GM13976 (cell line): Measurements from ENCODE around the gene PLEKHA8.

Experiments used
- DNase-seq: peaks from one replicate; pipeline ENCODE4 v3.0.0; 2012; ENCODE audit warnings: low spot score
- in situ Hi-C: fragments of 300-500 bp; cut with MboI; formaldehyde crosslinking; loops from one replicate; pipeline ENCODE4 v1.12.0; 2022; ENCODE audit warnings: low sequenced_read_pairs, mixed read lengths, inconsistent platforms; ENCODE audit not compliant: unreplicated experiment
- TF ChIP-seq, protein P1 (sequence below): IDR thresholded peaks from 2 replicates; pipeline ENCODE4 v1.5.1; 2012; ENCODE audit warnings: borderline replicate concordance, mild to moderate bottlenecking; ENCODE audit not compliant: insufficient read depth; ENCODE audit errors: extremely low read depth, missing control alignments, control extremely low read depth

The PLEKHA8 gene

DNA sequence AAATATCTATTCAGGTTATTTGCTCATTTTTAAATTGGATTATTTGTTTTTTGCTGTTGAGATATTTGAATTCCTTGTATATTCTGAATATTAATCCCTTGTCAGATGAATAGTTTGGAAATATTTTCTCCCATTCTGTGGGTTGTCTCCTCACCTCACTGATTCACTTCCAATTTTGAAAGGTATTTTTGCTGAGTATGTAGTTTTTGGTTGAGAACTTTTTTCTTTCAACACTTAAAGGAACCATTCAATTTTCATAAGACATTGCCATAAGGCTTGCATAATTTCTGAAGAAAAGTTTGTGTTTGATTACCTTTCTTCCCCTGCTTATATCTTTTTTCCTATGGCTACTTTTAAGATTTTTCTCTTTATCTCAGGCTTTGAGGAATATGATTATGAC, 29.7 kb upstream of the PLEKHA8 start:
- in situ Hi-C loops, result no loop called here

DNA sequence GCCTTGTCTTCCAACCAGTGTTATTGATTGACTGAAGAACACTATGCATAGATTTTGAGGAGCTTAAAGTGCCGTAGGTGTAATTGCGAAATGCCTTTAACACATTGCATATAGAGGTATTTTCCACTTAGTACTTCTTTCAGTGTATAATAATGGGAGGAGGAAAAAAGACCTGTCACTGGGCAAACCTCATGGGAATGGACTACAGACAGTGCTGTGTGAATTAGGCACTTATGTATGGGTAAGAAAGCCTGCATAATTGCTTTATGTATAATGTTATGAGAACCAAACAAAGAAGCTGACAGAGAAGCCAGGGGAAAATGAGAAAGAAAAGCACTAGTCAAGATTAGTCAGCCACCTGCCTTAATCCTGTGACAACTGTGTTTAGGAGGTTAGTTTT, 26.2 kb upstream of the PLEKHA8 start:
- in situ Hi-C loops, result no loop called here
- no peak for DNase-seq
- TF ChIP-seq, protein P1, sequence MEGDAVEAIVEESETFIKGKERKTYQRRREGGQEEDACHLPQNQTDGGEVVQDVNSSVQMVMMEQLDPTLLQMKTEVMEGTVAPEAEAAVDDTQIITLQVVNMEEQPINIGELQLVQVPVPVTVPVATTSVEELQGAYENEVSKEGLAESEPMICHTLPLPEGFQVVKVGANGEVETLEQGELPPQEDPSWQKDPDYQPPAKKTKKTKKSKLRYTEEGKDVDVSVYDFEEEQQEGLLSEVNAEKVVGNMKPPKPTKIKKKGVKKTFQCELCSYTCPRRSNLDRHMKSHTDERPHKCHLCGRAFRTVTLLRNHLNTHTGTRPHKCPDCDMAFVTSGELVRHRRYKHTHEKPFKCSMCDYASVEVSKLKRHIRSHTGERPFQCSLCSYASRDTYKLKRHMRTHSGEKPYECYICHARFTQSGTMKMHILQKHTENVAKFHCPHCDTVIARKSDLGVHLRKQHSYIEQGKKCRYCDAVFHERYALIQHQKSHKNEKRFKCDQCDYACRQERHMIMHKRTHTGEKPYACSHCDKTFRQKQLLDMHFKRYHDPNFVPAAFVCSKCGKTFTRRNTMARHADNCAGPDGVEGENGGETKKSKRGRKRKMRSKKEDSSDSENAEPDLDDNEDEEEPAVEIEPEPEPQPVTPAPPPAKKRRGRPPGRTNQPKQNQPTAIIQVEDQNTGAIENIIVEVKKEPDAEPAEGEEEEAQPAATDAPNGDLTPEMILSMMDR, result no peak

More for the DNA sequence above, 29.7 kb upstream of the PLEKHA8 start:
- no peak for DNase-seq
- TF ChIP-seq, protein P1, result no peak

DNA sequence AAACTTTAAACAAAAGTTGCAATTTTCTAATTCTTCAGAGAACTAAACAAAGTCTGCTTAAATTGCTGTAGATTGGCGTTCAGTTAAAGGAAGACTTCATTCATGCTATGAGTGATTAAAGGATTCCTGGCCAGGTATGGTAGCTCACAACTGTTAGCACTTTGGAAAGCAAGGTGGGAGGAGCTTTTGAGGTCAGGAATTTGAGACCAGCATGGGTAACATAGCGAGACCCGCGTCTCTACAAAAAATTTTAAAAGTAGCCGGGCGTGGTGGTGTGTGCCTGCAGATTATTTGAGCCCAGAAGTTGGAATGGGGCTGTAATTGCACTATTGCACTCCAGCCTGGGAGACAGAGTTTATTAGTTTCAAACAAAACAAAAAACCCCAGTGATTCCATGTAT, 25.1 kb upstream of the PLEKHA8 start:
- in situ Hi-C loops, result no loop called here
- TF ChIP-seq, protein P1, result no peak
- DNase-seq, result no peak

DNA sequence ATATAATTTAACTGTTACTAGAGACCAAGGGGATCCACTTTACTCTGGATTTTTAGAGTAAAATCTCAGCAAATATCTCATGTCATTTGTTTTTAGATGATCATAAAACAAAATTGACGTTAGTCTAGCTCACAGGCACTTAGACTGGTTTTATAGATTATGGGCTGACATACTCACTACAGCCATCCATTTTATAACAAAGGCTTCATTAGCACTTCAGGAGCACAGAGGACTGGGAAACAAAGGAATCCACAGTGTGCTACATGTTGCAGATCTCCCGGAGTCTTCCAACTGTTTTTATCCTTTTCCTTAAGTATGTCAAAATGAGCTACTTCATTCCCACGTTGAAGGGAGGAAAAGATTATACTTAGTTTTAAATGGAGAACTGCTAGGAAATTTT, 22.7 kb upstream of the PLEKHA8 start:
- TF ChIP-seq, protein P1, result no peak
- no peak for DNase-seq
- in situ Hi-C loops, result no loop called here

DNA sequence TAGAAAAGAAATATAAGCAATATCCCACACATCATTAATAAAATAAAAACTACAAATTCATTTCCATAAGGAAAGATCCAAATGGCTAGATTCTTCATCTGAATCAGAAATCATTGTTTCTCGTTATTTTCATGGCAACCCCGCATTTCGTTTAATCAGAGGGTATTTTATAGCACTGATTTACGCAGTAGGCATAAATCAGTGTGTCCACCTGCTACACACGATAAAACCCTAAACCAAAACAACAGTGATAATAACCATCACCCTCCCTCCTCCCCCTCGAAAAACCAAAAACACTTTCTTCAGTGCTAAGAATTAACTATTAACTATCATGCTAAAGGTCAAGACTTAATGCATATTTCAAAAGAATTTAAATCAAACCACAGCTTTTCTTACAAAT, 18.2 kb upstream of the PLEKHA8 start:
- in situ Hi-C loops, result no loop called here
- TF ChIP-seq, protein P1, result no peak
- no peak for DNase-seq

DNA sequence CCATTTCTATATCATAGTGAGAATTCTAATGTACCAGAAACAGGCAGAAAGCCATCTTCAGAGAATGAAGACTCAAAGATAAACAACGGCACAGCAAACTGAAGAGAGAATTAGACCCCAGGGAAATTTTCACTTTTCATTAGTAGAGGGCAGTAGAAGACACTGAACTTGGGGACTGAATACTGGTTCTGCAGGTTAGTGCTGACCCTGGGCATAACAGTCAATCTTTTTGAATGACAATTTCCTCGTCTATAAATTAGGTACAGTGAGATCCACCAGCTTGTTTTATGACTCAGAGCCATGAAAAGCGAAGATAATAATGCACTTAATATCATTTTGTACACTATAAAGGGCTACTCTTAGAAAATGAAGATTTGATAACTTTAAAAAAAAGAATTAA, 15.5 kb upstream of the PLEKHA8 start:
- no peak for DNase-seq
- TF ChIP-seq, protein P1, result no peak

DNA sequence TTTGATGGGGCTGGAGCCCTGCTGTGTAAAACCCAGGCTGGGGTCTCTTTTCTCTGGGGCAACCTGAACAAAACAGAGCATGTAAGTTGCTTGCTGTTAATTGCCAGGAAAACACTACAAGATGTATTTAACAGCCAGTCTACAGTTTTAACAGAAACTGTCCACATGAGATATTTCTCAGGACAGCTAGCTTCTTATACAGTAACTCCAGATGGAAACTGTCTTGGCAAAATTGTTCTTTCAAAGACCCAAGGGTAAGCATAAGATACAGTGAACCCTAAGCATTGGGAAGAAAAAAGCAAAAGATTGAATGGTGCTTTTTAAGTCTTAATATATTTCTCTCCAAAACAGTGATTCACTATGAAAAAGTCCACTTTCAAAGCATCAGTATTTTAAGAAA, 9.8 kb upstream of the PLEKHA8 start:
- no peak for DNase-seq
- in situ Hi-C loops, result no loop called here
- TF ChIP-seq, protein P1, result no peak

More for the DNA sequence above, 15.5 kb upstream of the PLEKHA8 start:
- in situ Hi-C loops, result no loop called here
